ENCODE data around the gene COQ4.
"Not testable (repeated sequence)": the region's sequence is repeated elsewhere in the genome, so short reads cannot be mapped to it uniquely, and the experiment has no call there.

COQ4 gene

DNA sequence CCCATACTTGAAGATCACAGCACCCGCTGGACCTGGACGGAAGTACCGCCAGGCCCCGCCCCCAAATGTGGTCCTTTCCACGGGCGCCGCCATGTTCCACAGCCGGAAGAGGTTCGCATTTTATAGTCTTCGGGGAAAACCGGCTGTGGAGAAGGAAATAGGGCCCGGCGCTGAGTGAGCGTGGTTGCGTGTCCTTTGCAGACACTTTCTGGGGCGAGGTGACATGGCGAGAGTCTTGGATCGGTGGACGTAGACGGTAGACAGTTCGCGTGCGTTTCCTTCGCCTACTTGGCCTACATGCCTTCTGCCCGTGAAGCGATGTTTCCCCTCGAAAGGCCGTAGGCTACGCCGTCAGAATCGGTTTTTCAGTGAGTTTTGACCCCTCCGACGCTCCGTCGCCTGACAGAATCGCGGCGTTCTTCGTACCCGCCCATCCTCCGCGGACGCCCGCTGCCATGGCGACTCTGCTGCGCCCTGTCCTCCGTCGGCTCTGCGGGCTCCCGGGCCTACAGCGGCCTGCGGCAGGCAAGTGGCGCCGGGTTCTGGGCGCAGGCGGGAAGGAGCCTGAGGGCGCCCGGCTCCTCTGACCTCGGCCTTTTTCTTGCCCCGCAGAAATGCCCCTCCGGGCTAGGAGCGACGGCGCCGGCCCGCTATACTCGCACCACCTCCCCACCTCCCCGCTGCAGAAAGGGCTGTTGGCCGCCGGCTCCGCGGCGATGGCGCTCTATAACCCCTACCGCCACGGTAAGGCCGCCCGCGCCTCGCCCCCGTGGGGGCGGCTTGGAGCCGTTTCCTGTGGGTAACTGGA, at the start of gene COQ4, which contains the start of gene TRUB2:
COQ4 (plus strand) TSS at position 436 of the 808 bp plus-strand sequence; CDS start at position 456, 20 bp downstream.
TRUB2 (minus strand) TSS at position 44 of the 808 bp plus-strand sequence; CDS start at position 5, 39 bp downstream.
- DNase-seq = peak; percentile 88 to 90

DNA sequence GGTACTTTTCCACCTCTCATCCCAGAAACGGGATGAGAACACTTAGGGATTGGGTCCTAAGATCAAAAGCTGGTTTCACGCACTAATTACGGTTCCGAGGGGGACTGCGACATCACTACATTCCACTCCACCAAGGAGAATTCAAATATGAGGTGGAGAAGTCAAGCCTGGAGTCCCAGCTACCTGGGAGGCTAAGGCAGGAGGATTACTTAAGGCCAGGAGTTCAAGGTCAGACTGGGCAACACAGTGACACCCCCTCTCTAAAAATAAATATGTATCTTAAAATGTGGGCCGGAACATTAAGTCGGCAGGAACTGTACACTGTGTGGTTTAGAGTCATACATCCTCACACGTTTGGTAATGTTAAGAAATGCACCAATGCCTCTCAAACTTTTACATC, 48.4 kb upstream of the COQ4 start:
- no peak for DNase-seq

DNA sequence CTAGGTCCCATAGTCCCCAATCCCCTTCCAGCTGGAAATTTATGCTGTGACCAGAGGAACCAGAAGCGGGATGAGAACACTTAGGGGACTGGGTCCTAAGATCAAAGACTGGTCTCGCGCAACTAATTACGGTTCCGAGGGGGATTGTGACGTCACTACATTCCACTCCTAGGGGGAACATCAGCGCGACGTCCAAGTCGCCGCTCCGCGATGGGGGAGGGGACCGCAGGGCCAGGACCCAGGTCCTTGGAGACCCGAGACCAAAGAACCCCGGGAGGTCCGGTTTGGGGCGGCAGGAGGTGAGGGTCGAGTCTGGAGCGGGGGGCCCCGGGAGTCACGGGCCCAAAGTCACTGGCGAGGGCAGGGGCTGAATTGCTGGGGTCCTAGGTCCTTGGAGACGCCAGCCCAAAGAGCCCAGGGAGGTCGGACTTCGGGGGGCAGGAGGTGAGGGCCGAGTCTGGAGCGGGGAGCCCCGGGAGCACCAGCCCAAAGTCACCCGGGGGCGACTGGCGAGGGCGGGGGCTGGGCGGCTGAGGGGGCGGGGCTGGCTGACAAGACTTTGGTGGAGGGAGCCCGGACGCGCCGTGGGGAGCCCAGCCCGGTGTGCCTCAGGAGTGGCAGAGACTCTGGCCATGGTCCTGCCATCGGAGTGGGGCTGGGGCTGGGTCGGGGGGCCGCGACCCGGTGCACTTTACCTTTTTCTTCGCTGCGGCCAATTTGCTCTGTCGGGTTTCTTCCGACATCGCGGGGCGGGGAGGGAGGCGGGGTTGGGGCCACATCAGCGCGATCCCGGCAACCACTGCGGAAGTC, 47.2 kb upstream of the COQ4 start, which contains the start of gene GOLGA2:
GOLGA2 (minus strand) TSS at position 810 of the 810 bp plus-strand sequence; CDS start at position 779, 31 bp downstream.
- DNase-seq = no peak

DNA sequence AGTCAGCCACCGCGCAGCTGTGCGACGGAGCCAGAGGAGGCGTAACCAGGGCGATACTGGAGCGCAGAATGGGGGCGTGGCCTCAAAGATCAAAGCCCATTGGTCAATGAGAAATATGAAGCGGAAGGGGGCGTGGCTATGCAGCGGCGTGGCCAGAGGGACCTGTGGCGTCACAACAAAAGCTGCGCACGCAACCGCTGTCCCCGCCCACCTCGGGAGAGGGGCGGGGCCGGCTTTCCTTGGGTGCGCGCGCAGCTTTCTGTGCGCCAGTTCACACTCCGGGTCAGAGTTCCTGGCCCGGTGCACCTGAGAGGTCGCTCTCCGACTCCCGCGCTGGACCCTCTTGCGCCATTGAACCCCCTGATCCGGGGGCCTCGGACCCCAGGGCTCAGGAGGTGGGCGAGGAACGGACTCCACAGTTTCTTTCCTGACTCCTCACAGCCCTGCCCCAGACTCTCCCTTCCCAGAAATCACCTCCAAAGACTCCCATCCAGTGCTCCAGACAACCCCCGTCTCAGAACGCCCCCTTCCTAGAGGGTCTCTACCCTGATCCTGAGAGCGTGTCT, 46.5 kb upstream of the COQ4 start, which contains the start of gene SWI5:
SWI5 (plus strand) TSS at position 269 of the 566 bp plus-strand sequence.
- DNase-seq = peak; percentile 100

DNA sequence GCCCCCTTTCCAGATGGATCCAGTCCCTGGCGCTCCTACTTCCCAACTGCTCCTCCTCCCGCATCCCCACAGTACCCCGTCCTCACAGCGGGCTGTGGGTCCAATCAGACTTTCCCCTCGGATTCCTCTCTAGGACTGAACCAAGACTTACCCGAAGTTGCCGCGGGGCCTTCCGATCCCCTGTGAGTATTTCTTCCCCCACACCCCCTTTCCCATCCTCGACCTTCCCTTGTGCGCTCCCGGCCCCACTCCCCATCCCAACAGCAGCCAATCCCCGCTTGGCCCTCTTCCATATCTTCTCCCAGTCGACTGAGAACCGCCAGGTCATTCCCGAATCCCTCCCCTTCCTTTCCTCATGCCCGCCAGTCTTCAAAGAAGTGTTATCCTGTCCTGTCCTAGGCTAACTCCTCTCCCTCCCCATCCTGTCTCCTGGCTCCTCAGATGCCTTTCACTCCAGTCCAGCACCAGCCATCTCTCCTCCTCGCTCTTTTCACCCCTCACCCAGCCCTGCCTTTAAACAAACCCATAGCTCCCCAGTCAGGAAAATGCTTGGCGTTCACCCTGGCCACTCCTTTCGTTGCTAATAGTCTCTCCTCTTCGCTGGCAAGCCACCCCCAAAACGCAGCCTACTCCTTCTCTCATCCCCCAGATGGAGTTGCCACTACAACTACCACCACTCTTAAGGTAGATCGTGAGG, 45.9 kb upstream of the COQ4 start:
- peak in 1 of 2 experiments; percentile 9 for DNase-seq

DNA sequence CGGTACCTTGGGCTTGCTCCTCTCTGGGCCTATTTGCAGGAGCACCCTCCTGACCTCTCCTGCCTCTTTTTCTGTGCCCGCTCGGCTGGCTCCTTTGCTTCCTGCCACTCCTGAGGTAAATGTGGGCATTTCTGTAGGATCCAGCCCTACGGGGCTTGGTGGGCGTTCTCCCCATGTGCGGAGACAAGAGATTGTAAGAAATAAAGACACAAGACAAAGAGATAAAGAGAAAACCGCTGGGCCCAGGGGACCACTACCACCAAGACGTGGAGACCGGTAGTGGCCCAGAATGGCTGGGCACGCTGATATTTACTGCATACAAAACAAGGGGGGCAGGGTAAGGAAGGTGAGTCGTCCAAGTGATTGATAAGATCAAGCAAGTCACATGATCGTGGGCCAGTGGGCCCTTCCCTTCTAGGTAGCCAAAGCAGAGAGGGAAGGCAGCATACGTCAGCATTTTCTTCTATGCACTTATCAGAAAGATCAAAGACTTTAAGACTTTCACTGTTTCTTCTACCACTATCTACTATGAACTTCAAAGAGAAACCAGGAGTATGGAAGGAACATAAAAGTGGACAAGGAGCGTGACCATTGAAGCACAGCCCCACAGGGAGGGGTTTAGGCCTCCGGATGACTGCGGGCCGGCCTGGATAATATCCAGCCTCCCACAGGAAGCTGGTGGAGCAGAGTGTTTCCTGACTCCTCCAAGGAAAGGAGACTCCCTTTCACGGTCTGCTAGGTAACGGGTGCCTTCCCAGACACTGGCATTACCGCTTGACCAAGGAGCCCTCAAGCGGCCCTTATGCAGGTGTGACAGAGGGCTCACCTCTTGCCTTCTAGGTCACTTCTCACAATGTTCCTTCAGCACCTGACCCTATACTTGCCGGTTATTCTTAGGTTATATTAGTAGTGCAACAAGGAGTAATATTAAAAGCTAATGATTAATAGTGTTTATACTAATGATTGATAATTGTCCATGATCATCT, 43.3 kb upstream of the COQ4 start:
- DNase-seq = not testable (repeated sequence)

DNA sequence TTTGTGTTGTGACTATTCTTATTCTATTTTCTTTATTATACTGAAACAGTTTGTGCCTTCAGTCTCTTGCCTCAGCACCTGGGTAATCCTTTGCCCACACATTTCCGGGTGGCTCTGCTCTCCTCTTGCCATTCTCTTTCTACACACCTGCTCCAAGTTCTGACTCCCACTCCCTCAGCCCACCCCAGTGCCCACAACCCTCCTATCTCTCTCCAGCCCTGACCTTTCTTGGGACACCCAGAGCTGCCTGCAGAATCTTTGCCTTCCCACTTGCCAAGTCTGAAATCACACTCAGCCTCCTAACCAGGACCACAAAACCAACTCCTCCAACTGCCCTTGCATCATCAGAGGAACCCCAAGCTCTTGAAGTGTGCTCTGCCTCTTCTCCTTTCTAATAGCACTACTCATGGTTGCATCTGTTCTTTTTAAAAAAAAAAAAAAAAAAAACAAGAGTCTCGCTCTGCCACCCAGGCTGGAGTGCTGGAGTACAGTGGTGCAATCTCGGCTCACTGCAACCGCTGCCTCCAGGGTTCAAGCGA, 42.5 kb upstream of the COQ4 start:
- DNase-seq = no peak

DNA sequence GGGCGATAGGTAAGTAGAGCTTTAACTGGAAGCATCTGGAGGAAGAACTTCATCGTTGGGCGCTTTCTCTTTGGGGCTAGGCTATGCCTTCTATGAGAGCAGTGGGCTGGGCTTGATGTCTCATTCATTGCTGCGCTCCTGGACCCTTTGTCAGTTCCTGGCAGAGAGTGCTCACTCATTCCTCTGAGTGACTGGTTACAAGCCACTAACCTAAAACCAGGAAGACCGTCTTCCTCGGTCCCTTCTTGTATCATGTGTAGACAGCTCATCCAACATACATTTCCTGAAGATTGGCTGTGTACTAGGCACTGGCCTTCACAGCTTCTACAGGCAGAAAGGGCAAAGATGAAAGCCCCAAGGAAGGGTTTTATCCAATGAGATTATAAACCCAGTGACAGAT, 40.1 kb upstream of the COQ4 start:
- DNase-seq = no peak

DNA sequence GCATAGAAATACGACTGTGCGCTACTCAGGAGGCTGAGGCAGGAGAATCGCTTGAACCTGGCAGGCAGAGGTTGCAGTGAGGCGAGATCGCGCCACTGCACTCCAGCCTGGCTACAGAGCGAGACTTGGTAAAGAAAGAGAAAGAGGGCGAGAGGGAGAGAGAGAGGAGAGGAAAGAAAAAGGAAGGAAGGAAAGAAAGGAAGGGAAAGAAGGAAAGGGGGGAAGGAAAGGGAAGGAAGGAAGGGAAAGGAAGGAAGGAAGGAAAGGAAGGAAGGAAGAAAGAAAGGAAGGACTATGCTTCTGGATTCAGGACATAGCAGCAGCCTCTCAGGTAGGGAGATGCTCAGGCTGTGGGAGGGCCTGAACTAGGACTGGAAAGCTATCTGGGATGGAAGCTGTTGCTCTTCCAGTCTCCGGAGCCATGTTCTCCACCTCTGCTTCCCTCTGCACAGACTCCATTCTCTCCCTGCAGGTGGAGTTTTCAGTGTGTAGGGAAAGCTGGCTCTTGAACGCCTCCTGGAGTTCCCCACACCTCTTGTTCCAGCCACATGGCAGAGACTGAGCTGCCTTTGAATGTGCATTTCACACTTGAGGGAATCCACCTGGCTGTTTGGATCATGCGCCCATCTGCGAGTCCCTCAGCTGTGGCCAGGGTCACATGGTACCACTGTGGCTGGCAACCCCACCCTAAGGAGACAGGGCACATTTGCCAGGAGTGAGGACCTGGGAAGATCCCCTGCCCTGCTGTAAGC, 37.4 kb upstream of the COQ4 start:
- no peak for DNase-seq

DNA sequence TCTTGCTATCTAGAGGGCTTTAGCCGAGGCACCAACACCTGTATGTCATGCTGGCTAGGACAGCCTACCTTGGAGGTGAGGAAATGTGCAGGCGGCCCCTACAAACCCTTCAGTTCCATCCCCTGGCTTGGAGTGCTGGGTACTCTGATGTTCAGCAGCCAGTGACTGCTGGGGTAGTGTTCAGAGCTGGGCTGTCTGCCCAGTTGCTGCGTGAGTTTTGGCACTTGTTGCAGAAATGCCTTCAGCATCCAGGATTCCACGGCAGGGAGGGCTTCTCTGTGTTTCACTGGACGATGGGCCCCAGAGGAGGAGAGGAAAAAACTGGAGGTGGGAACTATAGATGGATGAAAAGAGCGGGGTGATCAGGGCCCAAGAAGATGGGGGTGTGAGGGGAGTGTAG, 36.2 kb upstream of the COQ4 start:
- DNase-seq = no peak

DNA sequence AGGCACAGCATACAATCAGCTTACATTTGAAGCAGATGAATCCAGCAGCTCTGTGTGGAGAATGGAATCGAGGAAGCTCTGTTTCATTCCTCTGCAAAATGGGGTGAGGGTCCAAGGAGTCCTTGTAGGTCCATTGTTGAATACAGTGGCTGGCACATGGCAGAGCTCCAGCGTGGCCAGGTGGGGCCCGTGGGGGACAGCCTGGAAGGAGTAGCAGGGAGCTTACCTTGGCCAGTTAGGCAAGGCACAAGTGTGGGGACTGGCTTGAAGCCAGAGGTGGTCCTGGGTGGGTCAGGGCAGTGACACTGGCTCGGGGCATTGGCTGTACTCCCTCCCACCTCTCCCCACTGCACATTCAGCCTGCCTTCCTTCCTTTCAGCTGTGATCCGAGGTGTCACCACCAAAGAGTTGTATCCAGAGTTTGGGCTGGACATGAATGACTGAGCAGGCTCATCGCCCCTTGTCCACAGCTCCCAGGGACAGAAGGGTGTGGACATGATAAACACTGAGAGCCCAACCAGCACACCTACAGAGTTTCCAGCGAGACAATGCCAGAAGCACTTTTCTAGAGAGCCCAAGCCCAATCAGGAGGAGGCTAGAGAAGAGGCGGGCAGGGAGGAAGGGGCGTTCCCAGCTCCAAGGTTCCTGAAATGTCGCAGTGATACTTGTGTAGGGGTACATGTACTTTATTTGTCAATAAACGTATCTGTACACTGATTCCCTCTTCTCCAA, 34.2 kb upstream of the COQ4 start:
- no peak for DNase-seq

DNA sequence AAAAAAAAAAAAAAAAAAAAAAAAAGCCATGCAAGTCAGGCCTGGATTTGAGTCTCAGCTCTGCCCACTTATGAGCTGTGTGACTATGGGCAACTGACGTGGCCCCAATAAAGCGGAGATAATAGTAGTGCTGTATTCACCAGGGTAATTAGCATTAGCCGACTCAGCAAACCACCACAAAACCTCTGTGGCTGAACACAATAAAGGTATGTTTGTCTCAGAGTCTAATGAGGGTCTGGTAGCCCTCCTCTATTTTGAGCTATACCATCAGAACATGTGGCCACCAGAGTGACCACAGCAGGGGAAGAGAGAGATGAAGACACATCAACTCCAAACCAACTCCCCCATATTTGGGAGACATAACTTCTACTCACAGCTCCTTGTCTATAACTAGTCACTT, 30.6 kb upstream of the COQ4 start:
- no peak for DNase-seq

DNA sequence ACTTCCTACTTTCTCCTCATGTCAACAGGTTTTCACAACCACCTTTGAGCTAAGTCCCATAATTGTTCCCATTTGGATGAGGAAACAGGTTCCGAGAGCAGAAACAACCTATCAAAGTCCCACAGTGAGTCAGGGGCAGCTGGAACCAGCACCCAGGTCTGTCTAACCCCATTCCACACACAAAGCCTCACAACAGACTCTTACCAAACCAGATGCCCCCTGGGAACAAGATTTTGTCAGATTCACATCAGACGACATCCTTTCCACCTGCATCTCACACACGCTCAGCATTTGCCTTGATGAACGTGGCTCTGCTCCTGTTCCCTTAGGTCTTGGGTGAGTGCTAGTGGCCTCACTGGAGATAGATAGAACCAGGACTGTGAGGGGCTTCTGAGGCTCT, 29.5 kb upstream of the COQ4 start:
- DNase-seq = no peak

DNA sequence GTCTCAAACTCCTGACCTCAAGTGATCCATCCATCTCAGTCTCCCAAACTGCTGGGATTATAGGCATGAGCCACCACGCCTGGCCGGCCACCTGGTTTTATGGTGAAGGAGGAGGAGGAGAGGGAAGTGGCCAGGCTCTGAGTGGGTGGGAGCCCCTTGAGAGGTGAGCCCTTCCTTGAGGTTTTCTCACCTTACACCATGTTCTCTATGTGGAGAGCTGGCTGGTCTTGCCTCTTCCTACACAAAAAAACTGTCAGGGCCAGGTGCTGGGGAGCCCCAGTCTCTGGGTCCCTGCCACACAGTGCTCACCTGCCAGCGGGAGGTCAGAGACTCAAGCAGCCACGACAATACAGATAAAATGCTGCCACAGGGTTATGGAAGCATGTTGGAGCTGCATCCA, 28.5 kb upstream of the COQ4 start:
- DNase-seq = no peak

DNA sequence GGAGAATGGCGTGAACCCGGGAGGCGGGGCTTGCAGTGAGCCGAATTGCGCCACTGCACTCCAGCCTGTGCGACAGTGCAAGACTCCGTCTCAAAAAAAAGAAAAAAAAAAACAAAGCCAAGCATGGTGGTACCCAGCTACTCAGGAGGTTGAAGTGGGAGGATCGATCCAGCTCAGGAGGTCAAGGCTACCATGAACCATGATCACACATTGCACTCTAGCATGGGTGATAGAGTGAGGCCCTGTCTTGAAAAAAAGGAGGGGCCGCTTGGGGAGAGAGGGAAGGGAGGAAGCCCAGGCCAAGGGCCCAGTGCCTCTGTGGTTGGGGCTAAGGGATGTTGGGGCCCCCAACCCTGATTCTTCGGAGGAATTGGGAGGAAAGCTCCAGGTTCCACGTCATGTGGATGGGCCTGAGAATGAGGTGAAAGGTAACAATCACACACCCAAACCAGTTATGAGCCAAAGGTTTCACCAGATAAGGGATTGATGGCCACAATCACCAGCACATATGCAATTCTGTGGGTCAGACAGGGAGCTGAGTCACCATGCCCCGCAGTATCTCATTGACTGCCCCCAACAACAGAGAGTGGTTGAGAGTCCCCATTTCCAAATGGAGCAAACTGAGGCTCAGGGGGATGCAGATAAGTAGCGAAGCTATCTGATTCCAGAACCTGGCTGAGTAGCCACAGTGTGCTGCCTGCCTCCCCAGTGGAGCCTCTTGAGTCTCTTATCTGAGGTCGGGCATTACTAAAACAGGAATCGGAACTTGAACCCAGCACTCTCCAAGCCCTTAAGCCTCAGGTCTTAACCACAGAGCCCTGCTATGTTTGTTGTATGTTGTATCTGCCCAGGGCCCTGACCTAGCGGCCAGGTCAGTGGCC, 26.1 kb upstream of the COQ4 start:
- no peak for DNase-seq

DNA sequence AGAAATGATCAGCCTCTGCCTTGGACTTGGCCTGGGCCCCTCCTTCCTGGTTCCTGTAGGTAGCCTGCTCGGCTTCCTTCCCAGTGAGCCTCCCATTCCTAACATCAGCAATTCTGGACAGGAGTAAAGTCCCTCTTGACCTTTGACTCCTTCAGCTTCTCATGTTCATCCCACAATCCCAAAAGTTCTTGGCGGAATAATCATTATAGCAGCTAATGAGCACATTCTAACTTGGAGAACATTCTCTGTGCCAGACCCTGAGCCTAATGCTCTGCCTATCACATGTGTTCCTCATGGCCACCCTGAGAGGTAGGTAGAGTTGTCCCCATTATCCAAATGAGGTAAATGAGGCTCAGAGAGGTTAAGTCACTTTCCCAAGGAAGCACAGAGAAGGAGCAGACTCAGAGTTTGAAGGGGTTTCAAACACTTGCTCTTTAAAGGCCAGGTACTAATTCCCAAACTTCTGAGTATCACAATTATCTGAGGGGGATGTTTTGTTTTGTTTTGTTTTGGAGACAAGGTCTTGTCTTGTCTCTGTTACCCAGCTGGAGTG, 25.3 kb upstream of the COQ4 start:
- DNase-seq = no peak

DNA sequence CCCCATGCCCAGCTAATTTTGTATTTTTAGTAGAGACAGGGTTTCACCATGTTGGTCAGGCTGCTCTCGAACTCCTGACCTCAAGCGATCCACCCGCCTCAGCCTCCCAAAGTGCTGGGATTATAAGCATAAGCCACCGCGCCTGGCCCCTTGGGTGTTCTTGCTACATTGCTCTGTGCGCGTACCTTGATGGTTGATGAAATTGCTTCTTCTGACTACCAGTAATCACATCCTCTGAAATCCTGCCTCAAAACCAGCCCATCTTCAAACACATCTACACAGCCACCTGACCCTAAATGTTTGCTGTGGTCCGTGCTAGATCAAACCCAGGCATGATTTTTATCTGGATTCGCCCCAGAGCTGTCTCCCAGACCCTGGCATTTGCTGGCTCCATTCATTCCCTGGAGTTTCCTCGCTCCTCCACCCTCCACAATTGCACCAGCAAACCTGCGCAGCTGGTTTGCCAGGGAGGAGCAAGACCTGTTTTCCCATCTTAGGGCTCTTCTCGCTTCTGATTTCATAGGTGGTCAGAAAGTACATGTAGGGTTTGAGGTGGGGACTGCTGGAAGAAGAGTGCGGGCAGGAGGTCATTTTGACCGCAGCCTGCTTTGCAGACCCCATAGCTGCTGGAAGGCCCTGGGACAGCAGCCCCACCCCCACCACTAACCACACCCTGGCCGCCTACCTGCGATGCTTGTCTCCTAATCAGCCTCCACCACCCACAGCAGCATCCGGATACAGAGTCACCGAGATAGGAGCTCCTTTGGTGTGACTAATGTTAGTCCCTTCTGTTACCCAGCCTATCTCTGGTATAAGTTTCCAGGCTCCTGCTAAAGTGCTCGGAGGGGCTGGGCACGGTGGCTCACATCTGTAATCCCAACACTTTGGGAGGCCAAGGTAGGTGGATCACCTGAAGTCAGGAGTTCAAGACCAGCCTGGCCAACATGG, 23.8 kb upstream of the COQ4 start:
- DNase-seq = no peak

Measured in activated CD4-positive, alpha-beta T cell treated with anti-CD3 and anti-CD28 coated beads, Interleukin-2, amount 50 U/mL, for 4 hours (primary cell).